Type B pancreatic cell (in vitro differentiated cells): Measurements from ENCODE around the gene PAQR4. TPM values are rescaled to one million over a fixed set of nuclear protein-coding genes. Genes with fewer than 3 reads are reported as not detected.
A peak's percentile ranks its signal among the peaks of the same experiment; 100 is the strongest.

ENCODE experiments used
- DNase-seq: peaks from one replicate; pipeline ENCODE4 v3.0.0; 2021; ENCODE audit warnings: mixed read lengths; ENCODE audit not compliant: unreplicated experiment; ENCODE audit errors: extremely low spot score
- H3K27ac Mint-ChIP-seq: 2 replicates; pipeline ENCODE4 v1.8.0; 2021; ENCODE audit warnings: mild to moderate bottlenecking, mixed read lengths
- H3K27me3 Mint-ChIP-seq: 2 replicates; pipeline ENCODE4 v1.8.0; 2021; ENCODE audit warnings: mixed read lengths
- H3K36me3 Mint-ChIP-seq: 2 replicates; pipeline ENCODE4 v1.8.0; 2021; ENCODE audit warnings: mixed read lengths
- H3K4me1 Mint-ChIP-seq: one replicate; pipeline ENCODE4 v1.8.0; 2021; ENCODE audit warnings: mixed read lengths; ENCODE audit not compliant: unreplicated experiment
- H3K4me3 Mint-ChIP-seq: 2 replicates; pipeline ENCODE4 v1.8.0; 2021; ENCODE audit warnings: mild to moderate bottlenecking, mixed read lengths
- H3K9me3 Mint-ChIP-seq: 2 replicates; pipeline ENCODE4 v1.8.0; 2021; ENCODE audit warnings: mixed read lengths
- total RNA-seq: library from RNA; stranded (reverse); gene quantifications from 2 replicates; pipeline ENCODE4 v1.2.1, GENCODE V29; 2021; ENCODE audit warnings: low replicate concordance
- TF ChIP-seq, protein P1 (sequence below): fragments of 200-600 bp; sonication (generic); conservative IDR thresholded peaks from 2 replicates; pipeline ENCODE4 v1.5.0; 2021; ENCODE audit warnings: antibody characterized with exemption, mild to moderate bottlenecking

Gene PAQR4
- total RNA-seq, 1 donor from 2014 or later: 23.8 TPM

DNA sequence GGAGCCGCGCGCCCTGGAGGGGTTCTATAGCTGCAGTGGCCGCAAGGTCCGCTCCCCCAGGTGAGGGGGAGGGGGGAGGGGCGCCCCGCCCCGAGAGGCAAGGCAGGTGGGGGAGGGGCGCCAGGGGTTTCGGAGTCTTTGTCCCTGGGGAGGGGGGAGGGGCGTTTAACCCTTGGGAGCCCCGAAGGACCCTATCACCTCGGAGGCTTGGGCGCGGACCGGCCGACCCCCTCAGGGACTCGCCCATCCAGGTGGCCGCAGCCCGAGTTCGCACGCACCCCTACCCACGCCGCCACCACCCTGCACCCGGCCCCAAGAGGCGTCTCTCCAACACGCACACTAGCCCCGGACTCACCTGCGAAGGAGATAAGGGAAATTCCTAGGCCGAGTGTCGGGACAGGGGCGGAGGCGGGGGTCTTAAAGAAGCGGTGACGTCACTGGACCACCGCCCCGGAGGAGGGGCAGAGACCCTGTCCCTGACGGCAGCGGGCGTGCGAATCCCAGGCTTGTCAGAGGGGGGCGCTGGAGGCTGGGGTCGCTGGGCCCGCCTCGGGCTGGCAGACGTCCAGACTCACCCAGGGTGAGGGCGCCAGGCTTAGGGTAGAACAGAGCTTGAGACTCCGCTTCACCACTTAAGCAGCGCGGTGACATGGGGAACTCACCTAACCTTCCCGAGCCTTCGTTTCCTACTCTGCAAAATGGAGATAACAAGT lies 48.8 kb downstream of the PAQR4 start, which contains the start of gene CLDN6:
Gene CLDN6, minus strand, starts transcription at position 390 of the 713 bp plus-strand sequence. CDS start 2,162 bp downstream, outside the sequence.
- Mint-ChIP-seq H3K27me3 (peaks cover 42% of the 10 kb centered on the region), H3K4me1 (peaks cover 26% of the 10 kb centered on the region), H3K36me3 (no peaks in the 10 kb centered on the region), H3K27ac (peak within 1 kb of the TSS; percentile 93), H3K4me3 (peak within 1 kb of the TSS; percentile 91), H3K9me3 (no peaks in the 10 kb centered on the region)
- DNase-seq: peak; percentile 88
- TF ChIP-seq, protein P1, sequence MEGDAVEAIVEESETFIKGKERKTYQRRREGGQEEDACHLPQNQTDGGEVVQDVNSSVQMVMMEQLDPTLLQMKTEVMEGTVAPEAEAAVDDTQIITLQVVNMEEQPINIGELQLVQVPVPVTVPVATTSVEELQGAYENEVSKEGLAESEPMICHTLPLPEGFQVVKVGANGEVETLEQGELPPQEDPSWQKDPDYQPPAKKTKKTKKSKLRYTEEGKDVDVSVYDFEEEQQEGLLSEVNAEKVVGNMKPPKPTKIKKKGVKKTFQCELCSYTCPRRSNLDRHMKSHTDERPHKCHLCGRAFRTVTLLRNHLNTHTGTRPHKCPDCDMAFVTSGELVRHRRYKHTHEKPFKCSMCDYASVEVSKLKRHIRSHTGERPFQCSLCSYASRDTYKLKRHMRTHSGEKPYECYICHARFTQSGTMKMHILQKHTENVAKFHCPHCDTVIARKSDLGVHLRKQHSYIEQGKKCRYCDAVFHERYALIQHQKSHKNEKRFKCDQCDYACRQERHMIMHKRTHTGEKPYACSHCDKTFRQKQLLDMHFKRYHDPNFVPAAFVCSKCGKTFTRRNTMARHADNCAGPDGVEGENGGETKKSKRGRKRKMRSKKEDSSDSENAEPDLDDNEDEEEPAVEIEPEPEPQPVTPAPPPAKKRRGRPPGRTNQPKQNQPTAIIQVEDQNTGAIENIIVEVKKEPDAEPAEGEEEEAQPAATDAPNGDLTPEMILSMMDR: peak; percentile 68

DNA sequence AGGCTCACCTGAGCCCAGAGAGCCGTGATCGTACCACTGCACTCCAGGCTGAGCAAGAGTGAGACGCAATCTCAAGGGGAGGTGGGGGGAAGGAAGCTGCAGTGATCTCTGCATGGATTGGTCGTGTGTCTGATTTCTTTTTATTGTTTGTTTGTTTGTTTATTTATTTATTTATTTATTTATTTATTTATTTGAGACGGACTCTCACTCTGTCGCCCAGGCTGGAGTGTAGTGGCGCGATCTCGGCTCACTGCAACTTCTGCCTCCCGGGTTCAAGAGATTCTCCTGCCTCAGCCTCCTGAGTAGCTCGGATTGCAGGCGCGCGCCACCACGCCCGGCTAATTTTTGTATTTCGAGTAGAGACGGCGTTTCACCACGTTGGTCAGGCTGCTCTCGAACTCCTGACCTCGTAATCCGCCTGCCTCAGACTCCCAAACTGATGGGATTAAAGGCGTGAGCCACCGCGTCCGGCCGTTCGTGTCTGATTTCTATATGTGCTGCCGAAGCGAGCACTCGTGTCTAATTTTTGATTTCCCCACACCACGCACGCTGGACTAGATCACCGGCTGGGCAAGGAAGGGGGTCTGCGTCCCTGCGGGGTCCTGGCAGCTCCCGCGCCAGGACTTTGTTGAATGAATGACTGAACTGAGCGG lies 50.6 kb downstream of the PAQR4 start:
- no peak for DNase-seq
- H3K4me3 Mint-ChIP-seq: peak overlapping the region; percentile 94
- H3K27me3 Mint-ChIP-seq: peaks cover 31% of the 10 kb centered on the region
- peak overlapping the region; percentile 94 for H3K27ac Mint-ChIP-seq
- TF ChIP-seq, protein P1: no peak
- H3K36me3 Mint-ChIP-seq: peaks cover 5% of the 10 kb centered on the region
- H3K4me1 Mint-ChIP-seq: peaks cover 40% of the 10 kb centered on the region
- H3K9me3 Mint-ChIP-seq: no peaks in the 10 kb centered on the region

DNA sequence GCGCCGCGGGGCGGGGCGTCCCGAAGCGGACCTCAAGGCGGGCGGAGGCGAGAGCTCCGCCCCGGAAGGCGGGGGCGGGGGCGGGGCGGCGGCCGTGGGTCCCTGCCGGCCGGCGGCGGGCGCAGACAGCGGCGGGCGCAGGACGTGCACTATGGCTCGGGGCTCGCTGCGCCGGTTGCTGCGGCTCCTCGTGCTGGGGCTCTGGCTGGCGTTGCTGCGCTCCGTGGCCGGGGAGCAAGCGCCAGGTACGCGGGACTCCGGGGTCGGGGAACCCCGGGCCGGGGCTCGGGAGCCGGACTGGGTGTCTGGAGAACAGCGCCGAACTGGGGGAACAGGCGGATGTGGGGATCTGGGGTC lies 51.1 kb downstream of the PAQR4 start, which contains the start of gene TNFRSF12A:
Gene TNFRSF12A, plus strand, starts transcription at position 122 of the 357 bp plus-strand sequence. Its CDS starts 30 bp downstream, at position 152.
- H3K27ac Mint-ChIP-seq: peak within 1 kb of the TSS; percentile 98
- H3K4me3 Mint-ChIP-seq: peak within 1 kb of the TSS; percentile 94
- peaks cover 36% of the 10 kb centered on the region for H3K4me1 Mint-ChIP-seq
- H3K9me3 Mint-ChIP-seq: no peaks in the 10 kb centered on the region
- TF ChIP-seq, protein P1: peak; percentile 30
- peaks cover 5% of the 10 kb centered on the region for H3K36me3 Mint-ChIP-seq
- no peak for DNase-seq
- H3K27me3 Mint-ChIP-seq: peaks cover 26% of the 10 kb centered on the region

DNA sequence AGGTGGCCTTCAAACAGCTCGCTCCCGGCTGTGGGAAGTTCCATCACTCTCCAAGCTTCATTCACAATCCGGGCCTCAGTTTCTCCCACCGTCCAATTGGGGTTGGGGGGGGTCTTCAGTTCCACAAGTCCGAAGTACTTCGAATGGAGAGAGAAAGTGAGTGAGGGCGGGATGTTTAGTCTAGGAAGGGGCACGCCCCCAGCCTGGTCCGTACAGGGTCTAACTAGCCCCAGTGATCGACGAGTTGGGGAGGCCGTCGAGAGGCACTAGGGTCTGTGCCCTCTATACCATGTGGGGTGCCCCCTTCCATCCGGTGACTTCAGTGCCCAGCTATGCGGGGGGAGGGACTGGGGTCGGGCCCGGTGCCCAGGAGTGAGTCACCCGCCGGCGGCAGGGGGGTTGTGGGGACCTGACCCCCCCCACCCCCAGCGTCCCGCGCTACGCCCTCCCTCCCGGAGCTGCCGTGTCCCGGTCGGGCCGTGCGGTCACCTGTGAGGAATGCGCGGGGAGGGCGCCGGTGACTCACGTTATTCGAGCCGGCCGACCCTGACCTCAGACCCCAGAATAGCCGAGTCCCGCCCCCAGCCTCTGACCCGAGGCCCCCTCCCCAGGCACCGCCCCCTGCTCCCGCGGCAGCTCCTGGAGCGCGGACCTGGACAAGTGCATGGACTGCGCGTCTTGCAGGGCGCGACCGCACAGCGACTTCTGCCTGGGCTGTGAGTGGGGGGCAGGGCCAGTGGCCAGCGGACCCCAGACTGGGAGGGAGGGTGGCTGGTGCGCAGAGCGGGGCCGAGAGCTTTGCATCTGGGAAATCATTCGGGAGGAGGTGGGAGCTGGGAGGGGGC lies 51.7 kb downstream of the PAQR4 start:
- Mint-ChIP-seq H3K4me3 (peak overlapping the region; percentile 94), H3K27ac (peak overlapping the region; percentile 98), H3K4me1 (peaks cover 36% of the 10 kb centered on the region), H3K9me3 (no peaks in the 10 kb centered on the region), H3K36me3 (peaks cover 5% of the 10 kb centered on the region), H3K27me3 (peaks cover 23% of the 10 kb centered on the region)
- TF ChIP-seq, protein P1: no peak
- DNase-seq: no peak

DNA sequence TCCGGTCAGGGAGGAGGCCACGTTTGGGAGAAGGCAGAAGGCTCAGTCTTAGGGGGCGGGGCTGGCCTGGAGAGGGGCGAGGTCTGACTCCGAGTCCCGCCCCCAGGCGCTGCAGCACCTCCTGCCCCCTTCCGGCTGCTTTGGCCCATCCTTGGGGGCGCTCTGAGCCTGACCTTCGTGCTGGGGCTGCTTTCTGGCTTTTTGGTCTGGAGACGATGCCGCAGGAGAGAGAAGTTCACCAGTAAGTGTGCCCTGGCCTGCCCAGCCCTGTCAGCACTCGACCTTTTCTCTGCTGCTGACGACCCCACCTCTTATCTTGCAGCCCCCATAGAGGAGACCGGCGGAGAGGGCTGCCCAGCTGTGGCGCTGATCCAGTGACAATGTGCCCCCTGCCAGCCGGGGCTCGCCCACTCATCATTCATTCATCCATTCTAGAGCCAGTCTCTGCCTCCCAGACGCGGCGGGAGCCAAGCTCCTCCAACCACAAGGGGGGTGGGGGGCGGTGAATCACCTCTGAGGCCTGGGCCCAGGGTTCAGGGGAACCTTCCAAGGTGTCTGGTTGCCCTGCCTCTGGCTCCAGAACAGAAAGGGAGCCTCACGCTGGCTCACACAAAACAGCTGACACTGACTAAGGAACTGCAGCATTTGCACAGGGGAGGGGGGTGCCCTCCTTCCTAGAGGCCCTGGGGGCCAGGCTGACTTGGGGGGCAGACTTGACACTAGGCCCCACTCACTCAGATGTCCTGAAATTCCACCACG lies 52.5 kb downstream of the PAQR4 start:
- peak; percentile 84 for DNase-seq
- Mint-ChIP-seq H3K36me3 (peaks cover 5% of the 10 kb centered on the region), H3K4me3 (peak overlapping the region; percentile 94), H3K27me3 (peaks cover 18% of the 10 kb centered on the region), H3K27ac (peak overlapping the region; percentile 98), H3K4me1 (peaks cover 36% of the 10 kb centered on the region), H3K9me3 (no peaks in the 10 kb centered on the region)
- TF ChIP-seq, protein P1: peak; percentile 54
